GM10248 (cell line): Measurements from ENCODE around the gene PRR14.

Source experiments
- CTCF ChIA-PET: fragments of 300-600 bp; sonication (Branson Sonifier 250); formaldehyde crosslinking; extraction: SDS; loops from one replicate; lab custom pipeline; 2021; ENCODE audit warnings: antibody characterized with exemption; lab: Yijun Ruan, JAX
- POLR2A ChIA-PET: fragments of 350-650 bp; sonication (Branson Sonifier 250); formaldehyde crosslinking; extraction: SDS; loops from one replicate; lab custom pipeline; 2020; ENCODE audit warnings: antibody characterized with exemption; lab: Yijun Ruan, JAX
- DNase-seq: peaks from one replicate; pipeline ENCODE4 v3.0.0; 2012; ENCODE audit errors: extremely low spot score
- CTCF ChIP-seq: IDR thresholded peaks from 2 replicates; pipeline ENCODE4 v1.5.1; 2012; ENCODE audit warnings: mild to moderate bottlenecking, low read depth; ENCODE audit errors: extremely low read depth, missing control alignments, control extremely low read depth

PRR14 gene

GRCh38 chr16:30677931-30678585 is 27.3 kb downstream of the PRR14 start:
- ChIA-PET POLR2A (interaction anchor here (0.6 kb wide), 1 partner anchor 23 kb away, joined by 4 read pairs; no protein-coding TSS in a partner anchor), CTCF (interaction anchor here (1.0 to 4.5 kb wide), 4 partner anchors 11 to 49 kb away, joined by 3 to 28 read pairs (median 4); no protein-coding TSS in a partner anchor)
- DNase-seq: no peak
- TF ChIP-seq CTCF: no peak

- no peak for DNase-seq
- POLR2A ChIA-PET: interaction anchor here (0.6 kb wide), 1 partner anchor 23 kb away, joined by 4 read pairs; no protein-coding TSS in a partner anchor
- CTCF ChIA-PET: interaction anchor here (1.0 to 4.5 kb wide), 4 partner anchors 11 to 50 kb away, joined by 3 to 28 read pairs (median 4); no protein-coding TSS in a partner anchor
- no peak for TF ChIP-seq CTCF
These were observed 27.8 kb downstream of the PRR14 start for GRCh38 chr16:30678586-30678970.

GRCh38 chr16:30680326-30680725 is 29.6 kb downstream of the PRR14 start:
- no peak for DNase-seq
- ChIA-PET CTCF (interaction anchor here (4.5 kb wide), 1 partner anchor 14 kb away, joined by 28 read pairs; no protein-coding TSS in a partner anchor), POLR2A (no interaction called here)
- no peak for TF ChIP-seq CTCF

GRCh38 chr16:30688701-30689100 is 37.9 kb downstream of the PRR14 start:
- ChIA-PET CTCF (interaction anchor here (1.0 to 2.0 kb wide), 2 partner anchors 11 to 43 kb away, joined by 3 to 5 read pairs; no protein-coding TSS in a partner anchor), POLR2A (no interaction called here)
- no peak for TF ChIP-seq CTCF
- DNase-seq: no peak

GRCh38 chr16:30691907-30692306 is 41.1 kb downstream of the PRR14 start:
- CTCF ChIA-PET: interaction anchor here (1.1 to 7.0 kb wide), 4 partner anchors 9 to 262 kb away, joined by 3 to 64 read pairs (median 10); partner anchors contain the start of genes DCTPP1 and FBRS
- no peak for TF ChIP-seq CTCF
- POLR2A ChIA-PET: no interaction called here
- no peak for DNase-seq

- POLR2A ChIA-PET: no interaction called here
- CTCF ChIA-PET: interaction anchor here (1.1 to 7.0 kb wide), 13 partner anchors 9 to 262 kb away, joined by 3 to 64 read pairs (median 7); partner anchors contain the start of genes DCTPP1, FBRS and ZNF764
- DNase-seq: no peak
- TF ChIP-seq CTCF: no peak
These were observed 41.8 kb downstream of the PRR14 start for GRCh38 chr16:30692396-30693064.
